Measurements from ENCODE around the gene PRTN3.

DNA sequence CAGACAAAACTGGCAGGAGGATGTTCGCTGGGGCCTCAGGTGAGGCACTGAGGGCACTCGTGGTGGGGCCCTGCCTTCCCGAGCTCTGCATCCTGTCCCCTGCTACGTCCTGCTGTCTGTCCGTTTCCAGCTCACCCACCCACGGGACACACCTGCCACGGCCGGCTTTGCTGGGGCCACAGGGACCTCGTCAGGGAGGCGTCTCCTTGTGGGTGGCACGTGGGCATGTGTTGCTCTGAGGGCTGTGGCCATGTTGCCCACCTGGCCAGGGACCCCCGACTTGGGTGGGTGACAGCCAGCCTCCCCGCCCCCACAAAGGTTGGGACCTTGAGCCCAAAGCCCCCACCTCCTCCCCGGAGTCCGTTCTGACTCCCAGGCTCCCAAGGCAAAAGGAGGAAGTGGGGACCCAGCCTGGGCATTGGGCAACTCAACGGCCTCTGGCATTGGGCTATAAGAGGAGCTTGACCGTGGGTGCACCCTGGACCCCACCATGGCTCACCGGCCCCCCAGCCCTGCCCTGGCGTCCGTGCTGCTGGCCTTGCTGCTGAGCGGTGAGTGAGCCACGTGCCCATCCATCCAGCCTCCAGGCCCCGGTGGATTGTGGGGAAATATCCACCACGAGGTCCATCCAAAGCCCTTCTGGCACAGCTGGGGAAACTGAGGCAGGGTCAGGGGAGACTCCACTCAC, at the start of gene PRTN3:
- TF ChIP-seq CTCF (IDR thresholded peaks at IDR 0.05) (no peak), POLR2A (IDR thresholded peaks at IDR 0.05) (no peak), POLR2AphosphoS5 (IDR thresholded peaks at IDR 0.05) (no peak)

Data from prostate gland (tissue), 2 donors.